HCT116 (cell line): Measurements from ENCODE around the gene PLPPR3. TPM values are rescaled to one million over a fixed set of nuclear protein-coding genes. Genes with fewer than 3 reads are reported as not detected.

Experiments used
- ATAC-seq: fragments of 200-7000 bp; cut with Tn5 transposase; 2 replicates; pipeline ENCODE4 v1.9.1; 2020; ENCODE audit warnings: mild to moderate bottlenecking, moderate library complexity
- BruUV-seq: library from RNA; stranded (reverse); fragments of 400-500 nt; replicated peaks from 2 replicates; lab custom pipeline; 2021; lab: Mats Ljungman, UMichigan
- CTCF ChIA-PET: fragments of 300-600 bp; sonication (Branson Sonifier 250); formaldehyde crosslinking; loops from one replicate; lab custom pipeline; 2021; ENCODE audit warnings: antibody characterized with exemption; lab: Charles Lee
- POLR2A ChIA-PET: fragments of 300-600, 350-600 bp; sonication (Branson Sonifier 250); formaldehyde crosslinking; loops from one replicate; lab custom pipeline; 2021; ENCODE audit warnings: antibody characterized with exemption; lab: Charles Lee
- RAD21 ChIA-PET, 2 experiments: fragments of 300-600 bp; sonication (Branson Sonifier 250); formaldehyde crosslinking; loops; one replicate each; lab custom pipeline; 2023; ENCODE audit warnings: low total read pairs in 2 of 2; ENCODE audit not compliant: uncharacterized antibody in 2 of 2, unreplicated experiment in 2 of 2, low non-redundant PET in 1 of 2; lab: Charles Lee
- DNase-seq: peaks from one replicate; pipeline ENCODE4 v3.0.0-alpha.2; 2010; ENCODE audit warnings: low read depth, low spot score
- H2AFZ ChIP-seq: fragments of 200-600 bp; shearing (Covaris generic), sonication (generic); 2 replicates; pipeline ENCODE4 v1.6.1; 2017; ENCODE audit warnings: low read depth, mixed run types, mixed read lengths, antibody characterized with exemption, low read length; ENCODE audit not compliant: poor library complexity, severe bottlenecking
- H3K27ac ChIP-seq: 2 replicates; pipeline ENCODE4 v1.5.1; 2012; ENCODE audit warnings: low read depth, low read length
- H3K27me3 ChIP-seq: fragments of 200-600 bp; sonication (generic); 2 replicates; pipeline ENCODE4 v1.6.1; 2016; ENCODE audit warnings: mixed run types, low read length, mixed read lengths; ENCODE audit not compliant: insufficient read depth
- H3K36me3 ChIP-seq, 2 experiments: fragments of 200-500 bp in 1 of 2; fragments of 200-600 bp in 1 of 2; sonication (Bioruptor generic) in 1 of 2; sonication (generic) in 1 of 2; 2 replicates each; pipeline versions ENCODE4 v1.5.1 to v1.6.1; 2014 to 2016; ENCODE audit warnings: low read length in 2 of 2, inconsistent platforms in 1 of 2, mixed read lengths in 1 of 2, mixed run types in 1 of 2; ENCODE audit not compliant: insufficient read depth in 2 of 2, control insufficient read depth in 1 of 2
- H3K4me1 ChIP-seq, 2 experiments: fragments of 200-600 bp in 1 of 2; sonication (generic) in 1 of 2; 2 replicates each; pipeline versions ENCODE4 v1.5.1 to v1.6.1; 2012 to 2017; ENCODE audit warnings: low read length in 2 of 2, inconsistent platforms in 1 of 2, mild to moderate bottlenecking in 1 of 2, mixed read lengths in 1 of 2, mixed run types in 1 of 2, moderate library complexity in 1 of 2; ENCODE audit not compliant: insufficient read depth in 2 of 2, control insufficient read depth in 1 of 2
- H3K4me2 ChIP-seq: fragments of 200-600 bp; sonication (generic); 2 replicates; pipeline ENCODE4 v1.6.1; 2017; ENCODE audit warnings: mixed run types, low read length, mixed read lengths
- H3K4me3 ChIP-seq, 2 experiments: fragments of 200-600 bp in 1 of 2; sonication (generic) in 1 of 2; replicated peaks in 1 of 2; 2 replicates each; pipeline ENCODE4 v1.5.1; 2011 to 2016; ENCODE audit warnings: low read length in 2 of 2, control low read depth in 1 of 2, low read depth in 1 of 2, mild to moderate bottlenecking in 1 of 2, mixed read lengths in 1 of 2, mixed run types in 1 of 2
- H3K79me2 ChIP-seq: fragments of 200-600 bp; sonication (generic); 2 replicates; pipeline ENCODE4 v1.6.1; 2017; ENCODE audit warnings: mild to moderate bottlenecking, mixed run types, low read length, moderate library complexity, mixed read lengths; ENCODE audit not compliant: insufficient read depth
- H3K9ac ChIP-seq: fragments of 200-600 bp; sonication (generic); 2 replicates; pipeline ENCODE4 v1.6.1; 2016; ENCODE audit warnings: low read length, mixed read lengths
- H3K9me2 ChIP-seq: fragments of 200-600 bp; sonication (generic), shearing (Covaris generic); 2 replicates; pipeline ENCODE4 v1.6.1; 2017; ENCODE audit warnings: mixed run types, mild to moderate bottlenecking, moderate library complexity; ENCODE audit not compliant: insufficient read depth
- H3K9me3 ChIP-seq, 2 experiments: fragments of 200-500 bp in 1 of 2; fragments of 200-600 bp in 1 of 2; sonication (Bioruptor generic) in 1 of 2; sonication (generic) in 1 of 2; 2 replicates each; pipeline ENCODE4 v1.6.1; 2014 to 2017; ENCODE audit warnings: low read length in 2 of 2, mixed read lengths in 2 of 2, inconsistent platforms in 1 of 2, low read depth in 1 of 2, mild to moderate bottlenecking in 1 of 2, mixed run types in 1 of 2, moderate library complexity in 1 of 2; ENCODE audit not compliant: control insufficient read depth in 1 of 2, insufficient read depth in 1 of 2
- H4K20me1 ChIP-seq: fragments of 200-600 bp; sonication (generic), shearing (Covaris generic); 2 replicates; pipeline ENCODE4 v1.6.1; 2017; ENCODE audit warnings: mixed run types, mild to moderate bottlenecking, moderate library complexity; ENCODE audit not compliant: insufficient read depth
- CEBPB ChIP-seq: IDR thresholded peaks from 2 replicates; pipeline ENCODE4 v1.6.1; 2012; ENCODE audit warnings: low read depth
- ELF1 ChIP-seq: IDR thresholded peaks from 2 replicates; pipeline ENCODE4 v1.6.1; 2012; ENCODE audit warnings: low read depth, borderline replicate concordance
- EZH2 ChIP-seq: fragments of 200-600 bp; sonication (generic); IDR thresholded peaks from 2 replicates; pipeline ENCODE4 v1.6.1; 2017; ENCODE audit warnings: antibody characterized with exemption, mixed run types
- EZH2phosphoT487 ChIP-seq: fragments of 200-600 bp; IDR thresholded peaks from 2 replicates; pipeline ENCODE4 v1.6.1; 2018; ENCODE audit warnings: antibody characterized with exemption, borderline replicate concordance
- FOSL1 ChIP-seq: IDR thresholded peaks from 2 replicates; pipeline ENCODE4 v1.6.1; 2012; ENCODE audit warnings: low read depth
- POLR2AphosphoS5 ChIP-seq: IDR thresholded peaks from 2 replicates; pipeline ENCODE4 v1.6.1; 2011; ENCODE audit warnings: mild to moderate bottlenecking, low read depth, low read length, moderate library complexity
- RAD21 ChIP-seq: IDR thresholded peaks from 2 replicates; pipeline ENCODE4 v1.6.1; 2012; ENCODE audit warnings: low read depth, mild to moderate bottlenecking
- SP1 ChIP-seq: IDR thresholded peaks from 2 replicates; pipeline ENCODE4 v1.6.1; 2012; ENCODE audit warnings: low read depth
- YY1 ChIP-seq: IDR thresholded peaks from 2 replicates; pipeline ENCODE4 v1.6.1; 2011; ENCODE audit warnings: low read length, low read depth, moderate library complexity, mild to moderate bottlenecking; ENCODE audit not compliant: insufficient replicate concordance; ENCODE audit errors: extremely low read depth
- ZFX ChIP-seq: fragments of 450-650 bp; IDR thresholded peaks from 2 replicates; pipeline ENCODE4 v1.6.1; 2017
- ZNF274 ChIP-seq: fragments of 200-500 bp; sonication (Bioruptor generic); IDR thresholded peaks from 2 replicates; pipeline ENCODE4 v1.6.1; 2014; ENCODE audit warnings: mild to moderate bottlenecking, low read depth, low read length, inconsistent platforms
- intact Hi-C: fragments of 100-400 bp; cut with micrococcal nuclease; formaldehyde crosslinking; loops from 2 replicates; pipeline ENCODE4 v1.10.0; 2022
- total RNA-seq: library from RNA; stranded (reverse); gene quantifications from one replicate; pipeline ENCODE4 v1.2.1, GENCODE V29; 2021; ENCODE audit not compliant: unreplicated experiment
- TF ChIP-seq, protein P1 (sequence below): IDR thresholded peaks from 2 replicates; pipeline ENCODE4 v1.6.1; 2012
- TF ChIP-seq, protein P2 (sequence below): IDR thresholded peaks from 2 replicates; pipeline ENCODE4 v1.6.1; 2012
- TF ChIP-seq, protein P3 (sequence below): IDR thresholded peaks from 2 replicates; pipeline ENCODE4 v1.6.1; 2011; ENCODE audit warnings: mild to moderate bottlenecking, low read length, moderate library complexity; ENCODE audit not compliant: insufficient replicate concordance; ENCODE audit errors: extremely low read depth

PLPPR3 gene
- total RNA-seq, 1 experiment from 2014 or later: 0.27 TPM

DNA sequence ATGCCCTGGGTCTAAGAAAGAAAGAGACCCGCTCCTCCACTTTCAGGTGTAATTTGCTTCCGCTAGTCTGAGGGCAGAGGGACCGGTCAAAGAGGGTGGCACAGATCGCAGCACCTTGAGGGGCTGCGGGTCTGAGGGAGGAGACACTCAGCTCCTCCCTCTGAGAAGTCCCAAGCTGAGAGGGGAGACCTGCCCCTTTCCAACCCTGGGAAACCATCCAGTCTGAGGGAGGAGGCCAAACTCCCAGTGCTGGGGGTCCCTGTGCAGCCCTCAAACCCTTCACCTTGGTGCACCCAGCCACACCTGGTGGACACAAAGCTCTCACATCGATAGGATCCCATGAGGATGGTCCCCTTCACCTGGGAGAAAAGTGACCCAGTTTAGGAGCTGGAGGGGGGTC lies 57.9 kb downstream of the PLPPR3 start:
- Histone ChIP-seq H3K27me3 (no peaks in the 10 kb centered on the region), H3K4me2 (no peak overlapping the region), H3K4me1 (no peaks in the 10 kb centered on the region), H3K9me2 (no peaks in the 10 kb centered on the region), H3K79me2 (no peaks in the 10 kb centered on the region; the same call in 1 of the 2 replicates), H3K9ac (no peak overlapping the region), H3K36me3 (peaks cover 5 to 31% of the 10 kb centered on the region in 2 experiments), H3K27ac (no peak overlapping the region; the same call in 1 of the 2 replicates), H3K9me3 (peaks cover 0 to 4% of the 10 kb centered on the region in 2 experiments; a peak in 1 of 4 replicates), H2AFZ (no peak overlapping the region), H4K20me1 (no peaks in the 10 kb centered on the region), H3K4me3 (no peak overlapping the region)
- ATAC-seq (no peak), DNase-seq (no peak)
- intact Hi-C loops: no loop called here
- TF ChIP-seq, protein P1, sequence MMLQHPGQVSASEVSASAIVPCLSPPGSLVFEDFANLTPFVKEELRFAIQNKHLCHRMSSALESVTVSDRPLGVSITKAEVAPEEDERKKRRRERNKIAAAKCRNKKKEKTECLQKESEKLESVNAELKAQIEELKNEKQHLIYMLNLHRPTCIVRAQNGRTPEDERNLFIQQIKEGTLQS: no peak
- TF ChIP-seq CEBPB: no peak
- no peak for TF ChIP-seq RAD21
- TF ChIP-seq EZH2: no peak
- TF ChIP-seq ZFX: no peak
- TF ChIP-seq SP1: no peak
- no peak for TF ChIP-seq FOSL1
- TF ChIP-seq ZNF274: no peak
- no peak for TF ChIP-seq POLR2AphosphoS5
- TF ChIP-seq EZH2phosphoT487: no peak
- TF ChIP-seq ELF1: no peak
- TF ChIP-seq, protein P2, sequence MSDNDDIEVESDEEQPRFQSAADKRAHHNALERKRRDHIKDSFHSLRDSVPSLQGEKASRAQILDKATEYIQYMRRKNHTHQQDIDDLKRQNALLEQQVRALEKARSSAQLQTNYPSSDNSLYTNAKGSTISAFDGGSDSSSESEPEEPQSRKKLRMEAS: no peak
- TF ChIP-seq, protein P3, sequence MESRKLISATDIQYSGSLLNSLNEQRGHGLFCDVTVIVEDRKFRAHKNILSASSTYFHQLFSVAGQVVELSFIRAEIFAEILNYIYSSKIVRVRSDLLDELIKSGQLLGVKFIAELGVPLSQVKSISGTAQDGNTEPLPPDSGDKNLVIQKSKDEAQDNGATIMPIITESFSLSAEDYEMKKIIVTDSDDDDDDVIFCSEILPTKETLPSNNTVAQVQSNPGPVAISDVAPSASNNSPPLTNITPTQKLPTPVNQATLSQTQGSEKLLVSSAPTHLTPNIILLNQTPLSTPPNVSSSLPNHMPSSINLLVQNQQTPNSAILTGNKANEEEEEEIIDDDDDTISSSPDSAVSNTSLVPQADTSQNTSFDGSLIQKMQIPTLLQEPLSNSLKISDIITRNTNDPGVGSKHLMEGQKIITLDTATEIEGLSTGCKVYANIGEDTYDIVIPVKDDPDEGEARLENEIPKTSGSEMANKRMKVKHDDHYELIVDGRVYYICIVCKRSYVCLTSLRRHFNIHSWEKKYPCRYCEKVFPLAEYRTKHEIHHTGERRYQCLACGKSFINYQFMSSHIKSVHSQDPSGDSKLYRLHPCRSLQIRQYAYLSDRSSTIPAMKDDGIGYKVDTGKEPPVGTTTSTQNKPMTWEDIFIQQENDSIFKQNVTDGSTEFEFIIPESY: no peak
- TF ChIP-seq YY1: no peak
- POLR2A ChIA-PET: no interaction called here
- TSS peak; percentile 66 for BruUV-seq
- RAD21 ChIA-PET: no interaction called here
- CTCF ChIA-PET: no interaction called here
